GM12801 (cell line): ENCODE results near the gene TPPP.

Experiments used
- TF ChIP-seq, protein P1 (sequence below): IDR thresholded peaks from one replicate; pipeline ENCODE4 v1.5.1; 2011; ENCODE audit warnings: control low read depth; ENCODE audit not compliant: insufficient read length; ENCODE audit errors: extremely low read depth

TPPP gene

DNA sequence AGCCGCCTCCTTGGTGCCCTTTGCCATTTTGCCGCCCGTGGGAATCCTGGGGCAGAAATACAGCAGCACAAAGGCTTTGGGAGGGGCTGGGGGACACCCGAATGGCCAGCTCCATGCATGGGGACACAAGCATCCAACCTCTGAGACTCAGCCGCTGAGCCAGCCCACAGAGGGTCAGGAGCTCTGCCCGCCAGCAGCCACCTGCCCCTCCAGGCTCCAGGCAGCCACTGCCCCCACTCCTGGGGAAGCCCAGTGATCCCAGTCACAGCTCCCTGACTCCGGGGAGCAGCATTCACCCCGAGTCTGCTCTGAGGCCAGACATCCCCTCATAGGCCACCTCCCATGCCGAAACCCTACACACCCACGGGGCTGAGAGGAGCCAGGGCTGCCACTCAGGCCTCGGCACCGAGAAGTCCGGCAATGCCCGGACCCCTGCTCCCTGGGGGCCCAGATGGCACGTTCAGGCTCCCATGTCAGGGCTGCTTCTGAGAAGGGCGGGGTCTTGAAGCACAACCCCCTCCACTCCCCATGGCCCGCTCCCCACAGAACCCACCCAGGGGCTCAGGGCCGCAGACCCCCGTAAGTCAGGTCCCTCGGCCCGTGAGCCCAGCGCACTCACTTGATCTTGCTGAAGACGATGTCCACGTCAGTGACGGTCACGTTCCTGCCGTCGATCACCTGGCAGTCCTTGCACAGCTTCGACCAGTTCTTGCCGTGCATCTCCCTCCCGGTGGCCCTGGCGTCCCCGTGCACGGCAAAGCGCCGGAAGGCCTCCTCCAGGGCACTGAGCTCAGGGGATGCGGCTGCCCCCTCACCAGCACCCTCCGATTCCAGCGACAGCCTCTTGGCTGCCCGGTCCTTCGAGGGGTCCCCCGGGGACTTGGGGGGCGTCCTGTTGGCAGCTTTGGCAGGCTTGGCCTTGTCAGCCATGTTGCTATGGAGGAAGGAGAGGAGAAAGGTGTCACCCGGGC, 15.7 kb downstream of the TPPP start:
- TF ChIP-seq, protein P1, sequence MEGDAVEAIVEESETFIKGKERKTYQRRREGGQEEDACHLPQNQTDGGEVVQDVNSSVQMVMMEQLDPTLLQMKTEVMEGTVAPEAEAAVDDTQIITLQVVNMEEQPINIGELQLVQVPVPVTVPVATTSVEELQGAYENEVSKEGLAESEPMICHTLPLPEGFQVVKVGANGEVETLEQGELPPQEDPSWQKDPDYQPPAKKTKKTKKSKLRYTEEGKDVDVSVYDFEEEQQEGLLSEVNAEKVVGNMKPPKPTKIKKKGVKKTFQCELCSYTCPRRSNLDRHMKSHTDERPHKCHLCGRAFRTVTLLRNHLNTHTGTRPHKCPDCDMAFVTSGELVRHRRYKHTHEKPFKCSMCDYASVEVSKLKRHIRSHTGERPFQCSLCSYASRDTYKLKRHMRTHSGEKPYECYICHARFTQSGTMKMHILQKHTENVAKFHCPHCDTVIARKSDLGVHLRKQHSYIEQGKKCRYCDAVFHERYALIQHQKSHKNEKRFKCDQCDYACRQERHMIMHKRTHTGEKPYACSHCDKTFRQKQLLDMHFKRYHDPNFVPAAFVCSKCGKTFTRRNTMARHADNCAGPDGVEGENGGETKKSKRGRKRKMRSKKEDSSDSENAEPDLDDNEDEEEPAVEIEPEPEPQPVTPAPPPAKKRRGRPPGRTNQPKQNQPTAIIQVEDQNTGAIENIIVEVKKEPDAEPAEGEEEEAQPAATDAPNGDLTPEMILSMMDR = no peak

DNA sequence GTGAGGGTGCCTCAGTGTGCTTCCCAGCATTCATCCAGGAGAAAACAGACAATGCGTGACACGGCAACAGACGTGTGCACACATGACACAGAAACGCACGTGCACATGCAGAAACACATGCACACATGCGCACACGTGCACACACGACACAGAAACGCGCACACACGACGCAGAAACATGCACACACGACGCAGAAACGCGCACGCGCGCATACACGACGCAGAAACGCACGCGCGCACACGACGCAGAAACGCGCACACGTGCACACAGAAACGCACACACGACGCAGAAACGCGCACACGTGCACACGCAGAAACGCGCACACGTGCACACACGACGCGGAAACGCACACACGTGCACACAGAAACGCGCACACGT, 16.5 kb downstream of the TPPP start:
- TF ChIP-seq, protein P1 = no peak

DNA sequence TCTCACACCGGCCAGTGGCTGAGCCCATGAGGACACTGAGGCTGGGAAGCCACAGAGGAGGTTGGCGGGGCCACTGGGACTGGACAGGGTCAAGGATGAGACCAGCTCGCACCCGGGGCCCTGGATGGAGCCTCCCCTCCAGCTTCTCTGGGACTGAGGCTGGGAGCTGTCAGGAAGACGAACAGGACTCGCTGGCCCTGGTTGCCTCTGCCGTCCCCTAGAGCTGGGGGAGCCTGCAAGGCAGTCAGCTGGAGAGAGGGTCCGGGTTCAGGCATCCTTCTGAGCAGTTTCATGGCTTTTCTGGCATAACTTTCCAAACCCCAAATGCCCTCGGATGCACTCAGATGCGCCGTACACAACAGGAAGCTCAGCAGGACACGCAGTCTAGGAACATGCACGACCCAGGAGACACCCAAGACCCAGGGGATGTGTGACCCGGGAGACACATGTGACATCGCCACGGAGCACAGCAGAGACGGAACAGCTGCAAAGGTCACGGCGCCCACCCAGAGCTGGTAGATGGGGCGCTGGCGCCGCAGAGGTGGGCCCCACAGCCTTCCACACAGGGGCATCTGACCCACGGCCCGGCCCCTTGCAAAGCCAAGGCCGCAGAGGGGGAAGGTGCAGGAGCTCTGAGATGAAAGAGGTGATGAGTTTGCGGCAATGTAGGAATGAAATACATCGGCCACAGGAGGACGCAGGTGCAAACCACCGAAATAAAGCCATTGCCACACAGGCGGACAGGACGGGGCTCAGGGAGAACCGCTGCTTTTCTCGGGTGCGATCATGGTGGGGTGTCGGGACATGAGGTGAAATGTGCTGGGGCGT, 17.1 kb downstream of the TPPP start:
- TF ChIP-seq, protein P1 = no peak

DNA sequence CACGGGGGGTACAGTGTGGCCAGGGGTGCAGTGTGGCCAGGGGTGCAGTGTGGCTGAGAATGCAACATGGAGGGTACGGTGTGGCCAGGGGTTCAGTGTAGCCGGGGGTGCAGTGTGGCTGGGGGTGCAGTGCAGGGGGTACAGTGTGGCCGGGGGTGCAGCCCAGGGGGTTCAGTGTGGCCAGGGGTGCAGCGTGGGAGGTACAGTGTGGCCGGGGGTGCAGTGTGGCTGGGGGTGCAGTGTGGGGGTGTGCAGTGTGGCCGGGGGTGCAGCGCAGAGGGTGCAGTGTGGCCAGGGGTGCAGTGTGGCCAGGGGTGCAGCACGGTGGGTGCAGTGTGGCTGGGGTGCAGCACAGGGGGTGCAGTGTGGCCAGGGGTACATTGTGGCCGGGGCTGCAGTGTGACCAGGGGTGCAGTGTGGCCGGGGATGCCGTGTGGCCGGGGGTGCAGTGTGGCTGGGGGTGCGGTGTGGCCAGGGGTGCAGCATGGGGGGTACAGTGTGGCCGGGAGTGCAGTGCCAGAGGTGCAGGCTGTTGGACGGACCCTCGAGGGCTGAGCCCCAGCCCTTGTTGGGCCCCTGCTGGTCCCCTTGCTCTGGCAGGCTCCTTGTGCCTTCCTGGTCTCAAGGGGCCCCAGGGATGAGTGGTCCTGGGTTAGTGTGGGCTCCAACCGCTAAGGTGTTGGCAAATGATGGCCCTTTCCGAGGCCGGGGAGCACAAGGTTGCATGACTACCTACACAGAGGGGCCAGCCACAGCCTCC, 17.9 kb downstream of the TPPP start:
- TF ChIP-seq, protein P1 = no peak

DNA sequence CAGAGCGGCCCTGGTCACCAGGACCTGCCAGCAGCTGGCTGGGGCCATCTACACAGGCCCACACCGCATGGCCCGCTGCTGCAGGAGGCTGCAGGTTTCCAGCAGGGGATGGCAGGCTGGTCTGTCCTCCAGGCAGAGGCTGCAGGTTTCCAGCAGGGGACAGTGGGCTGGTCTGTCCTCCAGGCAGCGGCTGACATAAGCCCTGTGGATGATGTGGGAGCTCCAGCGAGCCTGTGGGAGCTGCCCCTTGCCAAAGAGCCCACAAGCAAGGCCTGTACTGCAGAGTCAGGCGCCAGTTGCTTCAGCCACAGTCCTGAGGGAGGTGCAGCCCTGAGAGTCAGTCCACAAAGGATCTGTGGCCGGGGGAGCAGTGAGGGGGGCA, 18.5 kb downstream of the TPPP start:
- TF ChIP-seq, protein P1 = no peak

DNA sequence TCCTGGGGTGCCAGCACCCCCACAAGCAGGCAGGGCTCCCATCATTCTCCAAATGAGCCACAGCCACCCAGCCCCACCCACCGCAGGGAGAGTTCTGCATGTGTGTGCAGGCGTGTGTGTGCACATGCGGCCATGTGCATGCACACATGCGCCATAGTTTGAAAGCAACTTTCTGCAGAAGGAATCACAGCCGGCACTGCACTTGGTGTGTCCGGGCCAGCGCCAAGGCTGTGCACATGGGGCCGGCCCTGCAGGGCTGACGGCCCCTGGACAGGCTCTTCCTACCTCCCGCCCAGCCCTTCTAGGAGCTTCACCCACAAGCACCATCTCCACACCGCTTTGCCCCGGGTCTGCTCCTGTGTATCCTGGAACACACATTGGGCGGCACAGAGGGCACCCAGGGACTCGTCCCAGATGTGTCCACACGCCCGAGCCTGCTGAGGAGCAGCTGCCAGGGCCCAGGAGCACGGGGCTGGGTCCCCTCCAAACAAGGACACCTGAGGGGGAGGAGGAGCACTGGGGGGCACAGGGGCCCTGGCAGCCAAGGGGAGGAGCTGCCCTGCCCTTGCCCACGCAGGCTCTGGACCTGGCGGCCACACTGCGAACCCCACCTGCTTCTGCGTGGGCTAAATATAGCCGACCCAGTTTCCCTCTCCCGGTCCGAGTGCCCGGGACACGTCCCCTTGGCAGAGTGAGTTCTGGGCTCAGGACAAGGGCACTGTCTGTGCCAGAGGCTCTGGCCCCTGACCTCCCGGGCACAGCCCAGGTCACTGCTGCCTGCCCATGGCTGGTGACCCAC, 19.1 kb downstream of the TPPP start:
- TF ChIP-seq, protein P1 = no peak
